Ishikawa (cell line): ENCODE data around the gene CEP128.

Experiments used
- CEBPB ChIP-seq: IDR thresholded peaks from 2 replicates; pipeline ENCODE4 v1.6.1; 2012
- EP300 ChIP-seq: IDR thresholded peaks from 2 replicates; pipeline ENCODE4 v1.6.1; 2012; ENCODE audit warnings: borderline replicate concordance
- TEAD4 ChIP-seq: IDR thresholded peaks from 2 replicates; pipeline ENCODE4 v1.6.1; 2012

- TF ChIP-seq CEBPB, result no peak
- TF ChIP-seq EP300, result no peak
- no peak for TF ChIP-seq TEAD4
Observed at GRCh38 chr14:80658155-80658554, 283.4 kb downstream of the CEP128 start.
